ENCODE measurements around the gene TOR1AIP2. TPM values are rescaled to one million over a fixed set of nuclear protein-coding genes. Genes with fewer than 3 reads are reported as not detected.

The TOR1AIP2 gene
- total RNA-seq, 2 experiments from 2014 or later, result 49.2 to 49.3 TPM

DNA sequence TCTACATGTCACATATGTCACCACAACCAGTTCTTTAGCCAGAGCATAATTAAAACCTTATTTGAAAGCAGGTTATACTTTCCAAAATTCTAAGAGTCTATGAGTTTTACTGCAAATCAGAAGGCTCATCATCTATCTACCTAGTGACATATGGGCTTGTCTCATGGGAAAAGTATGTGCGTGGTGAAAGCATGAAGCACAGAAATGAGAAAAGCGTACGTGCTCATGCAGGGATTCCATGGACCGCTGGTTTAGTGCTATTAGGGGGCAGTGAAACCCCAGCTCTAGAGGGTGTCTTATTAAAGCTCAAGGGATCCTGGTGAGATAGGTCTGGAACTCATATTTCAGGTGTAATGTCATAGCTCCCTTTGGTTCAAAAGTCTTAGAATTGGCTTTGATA is 84.3 kb downstream of the TOR1AIP2 start:
- DNase-seq, result no peak
- peaks cover 1% of the 10 kb centered on the region for H3K27me3 Mint-ChIP-seq
- no peaks in the 10 kb centered on the region for H3K36me3 Mint-ChIP-seq (ENCODE audit: low read depth)
- POLR2A ChIA-PET, result no interaction called here
- no peak overlapping the region for H3K4me3 Mint-ChIP-seq
- no peaks in the 10 kb centered on the region for H3K4me1 Mint-ChIP-seq
- CTCF ChIA-PET, result no interaction called here
- H3K9me3 Mint-ChIP-seq, result no peaks in the 10 kb centered on the region
- no peak overlapping the region for H3K27ac Mint-ChIP-seq

Other genes starting within 250 kb of the TOR1AIP2 start
- not detected for gene FAM163A, start 134.5 kb downstream of the TOR1AIP2 start, total RNA-seq
- 10 to 100 TPM; 70.2 to 91.1 TPM for gene TOR1AIP1, start 4.5 kb upstream of the TOR1AIP2 start, total RNA-seq
- 10 to 100 TPM; 65.7 to 70.1 TPM for gene CEP350, start 77.0 kb upstream of the TOR1AIP2 start, total RNA-seq

Measured in activated CD4-positive, alpha-beta T cell treated with anti-CD3 and anti-CD28 coated beads, Interleukin-2, amount 10 ng/mL, durations not matched to agents 7 days and 5 days (primary cell).